ENCODE data around the gene PRR16.

GRCh38 chr5:120717381-120717780 is 253.3 kb downstream of the PRR16 start:
- no peak for TF ChIP-seq EZH2 (IDR thresholded peaks at IDR 0.05; ENCODE audit: insufficient read depth, poor library complexity, severe bottlenecking)
- TF ChIP-seq EZH2phosphoT487 (IDR thresholded peaks at IDR 0.05; ENCODE audit: insufficient read depth, low read depth): no peak
